Measurements from ENCODE around the gene MMP11. TPM values are rescaled to one million over a fixed set of nuclear protein-coding genes. Genes with fewer than 3 reads are reported as not detected.

MMP11 gene
- total RNA-seq, 2 experiments from 2014 or later, result 0.27 to 0.50 TPM

GRCh38 chr22:23801886-23802377 is 29.3 kb downstream of the MMP11 start:
- ChIA-PET CTCF (interaction anchor here (1.5 kb wide), 1 partner anchor 10 kb away, joined by 3 read pairs; no protein-coding TSS in a partner anchor), POLR2A (no interaction called here)
- Mint-ChIP-seq H3K4me3 (no peak overlapping the region), H3K27ac (no peak overlapping the region), H3K36me3 (ENCODE audit: low read depth) (peaks cover 45% of the 10 kb centered on the region), H3K4me1 (no peaks in the 10 kb centered on the region), H3K27me3 (no peaks in the 10 kb centered on the region), H3K9me3 (no peaks in the 10 kb centered on the region)
- no peak for DNase-seq

- peaks cover 1% of the 10 kb centered on the region for H3K4me1 Mint-ChIP-seq
- no peaks in the 10 kb centered on the region for H3K27me3 Mint-ChIP-seq
- H3K36me3 Mint-ChIP-seq (ENCODE audit: low read depth), result peaks cover 45% of the 10 kb centered on the region
- ChIA-PET POLR2A (no interaction called here), CTCF (interaction anchor here (1.2 to 1.5 kb wide), 2 partner anchors 11 to 31 kb away, joined by 3 read pairs; no protein-coding TSS in a partner anchor)
- H3K4me3 Mint-ChIP-seq, result no peak overlapping the region
- no peak for DNase-seq
- no peak overlapping the region for H3K27ac Mint-ChIP-seq
- no peaks in the 10 kb centered on the region for H3K9me3 Mint-ChIP-seq
Observed at GRCh38 chr22:23803001-23803819, 30.6 kb downstream of the MMP11 start.

GRCh38 chr22:23804781-23805291 is 32.2 kb downstream of the MMP11 start:
- CTCF ChIA-PET, result interaction anchor here (0.6 to 1.3 kb wide), 2 partner anchors 38 to 63 kb away, joined by 3 to 4 read pairs; no protein-coding TSS in a partner anchor
- Mint-ChIP-seq H3K27me3 (no peaks in the 10 kb centered on the region), H3K27ac (no peak overlapping the region), H3K9me3 (no peaks in the 10 kb centered on the region), H3K4me1 (peaks cover 1% of the 10 kb centered on the region), H3K4me3 (no peak overlapping the region), H3K36me3 (ENCODE audit: low read depth) (peaks cover 45% of the 10 kb centered on the region)
- POLR2A ChIA-PET, result no interaction called here
- DNase-seq, result no peak

- ChIA-PET POLR2A (no interaction called here), CTCF (no interaction called here)
- Mint-ChIP-seq H3K27me3 (no peaks in the 10 kb centered on the region), H3K9me3 (no peaks in the 10 kb centered on the region), H3K4me1 (peaks cover 1% of the 10 kb centered on the region), H3K27ac (no peak overlapping the region), H3K4me3 (no peak overlapping the region), H3K36me3 (ENCODE audit: low read depth) (peaks cover 36% of the 10 kb centered on the region)
- no peak for DNase-seq
Observed at GRCh38 chr22:23806837-23807236, 34.2 kb downstream of the MMP11 start.

- POLR2A ChIA-PET, result no interaction called here
Observed at GRCh38 chr22:23812378-23812777, 39.7 kb downstream of the MMP11 start.

GRCh38 chr22:23815541-23816155 is 43.0 kb downstream of the MMP11 start:
- Mint-ChIP-seq H3K4me1 (peaks cover 19% of the 10 kb centered on the region), H3K27ac (no peak overlapping the region), H3K9me3 (no peaks in the 10 kb centered on the region), H3K4me3 (no peak overlapping the region), H3K27me3 (no peaks in the 10 kb centered on the region), H3K36me3 (ENCODE audit: low read depth) (peaks cover 50% of the 10 kb centered on the region)
- ChIA-PET POLR2A (no interaction called here), CTCF (interaction anchor here (0.8 kb wide), 1 partner anchor 10 kb away, joined by 3 read pairs; no protein-coding TSS in a partner anchor)
- no peak for DNase-seq

More at GRCh38 chr22:23812378-23812777, 39.7 kb downstream of the MMP11 start:
- DNase-seq, result no peak
- H3K27ac Mint-ChIP-seq, result no peak overlapping the region
- peaks cover 28% of the 10 kb centered on the region for H3K36me3 Mint-ChIP-seq (ENCODE audit: low read depth)
- H3K9me3 Mint-ChIP-seq, result no peaks in the 10 kb centered on the region
- H3K4me3 Mint-ChIP-seq, result no peak overlapping the region
- peaks cover 5% of the 10 kb centered on the region for H3K4me1 Mint-ChIP-seq
- no peaks in the 10 kb centered on the region for H3K27me3 Mint-ChIP-seq
- CTCF ChIA-PET, result interaction anchor here (0.6 to 2.1 kb wide), 4 partner anchors 10 to 16 kb away, joined by 3 to 13 read pairs (median 4); no protein-coding TSS in a partner anchor

- DNase-seq, result no peak
- ChIA-PET POLR2A (no interaction called here), CTCF (no interaction called here)
- Mint-ChIP-seq H3K27me3 (no peaks in the 10 kb centered on the region), H3K4me1 (peaks cover 27% of the 10 kb centered on the region), H3K4me3 (no peak overlapping the region), H3K9me3 (no peaks in the 10 kb centered on the region), H3K27ac (no peak overlapping the region), H3K36me3 (ENCODE audit: low read depth) (peaks cover 53% of the 10 kb centered on the region)
Observed at GRCh38 chr22:23816156-23816976, 43.7 kb downstream of the MMP11 start.

- Mint-ChIP-seq H3K27me3 (no peaks in the 10 kb centered on the region), H3K9me3 (no peaks in the 10 kb centered on the region), H3K27ac (no peak overlapping the region), H3K4me3 (no peak overlapping the region), H3K36me3 (ENCODE audit: low read depth) (peaks cover 56% of the 10 kb centered on the region), H3K4me1 (peaks cover 29% of the 10 kb centered on the region)
- no peak for DNase-seq
- ChIA-PET POLR2A (no interaction called here), CTCF (no interaction called here)
Observed at GRCh38 chr22:23817146-23817545, 44.5 kb downstream of the MMP11 start.

- no peaks in the 10 kb centered on the region for H3K27me3 Mint-ChIP-seq
- DNase-seq, result no peak
- H3K9me3 Mint-ChIP-seq, result no peaks in the 10 kb centered on the region
- H3K4me1 Mint-ChIP-seq, result peaks cover 33% of the 10 kb centered on the region
- H3K36me3 Mint-ChIP-seq (ENCODE audit: low read depth), result peaks cover 59% of the 10 kb centered on the region
- H3K27ac Mint-ChIP-seq, result peak overlapping the region; percentile 31
- POLR2A ChIA-PET, result no interaction called here
- no peak overlapping the region for H3K4me3 Mint-ChIP-seq
- CTCF ChIA-PET, result interaction anchor here (1.4 kb wide), 1 partner anchor 13 kb away, joined by 3 read pairs; no protein-coding TSS in a partner anchor
Observed at GRCh38 chr22:23818541-23818940, 45.9 kb downstream of the MMP11 start.

- Mint-ChIP-seq H3K27me3 (no peaks in the 10 kb centered on the region), H3K4me1 (peaks cover 42% of the 10 kb centered on the region), H3K27ac (peak overlapping the region; percentile 91), H3K36me3 (ENCODE audit: low read depth) (peaks cover 67% of the 10 kb centered on the region), H3K9me3 (no peaks in the 10 kb centered on the region), H3K4me3 (peak overlapping the region; percentile 45)
- CTCF ChIA-PET, result interaction anchor here (0.7 to 3.6 kb wide), 4 partner anchors 9 to 50 kb away, joined by 3 to 13 read pairs (median 4); partner anchors contain the start of gene SLC2A11
- POLR2A ChIA-PET, result no interaction called here
- peak; percentile 40 for DNase-seq
Observed at GRCh38 chr22:23820748-23821211, 48.1 kb downstream of the MMP11 start.

GRCh38 chr22:23822101-23822671 is 49.5 kb downstream of the MMP11 start:
- Mint-ChIP-seq H3K36me3 (ENCODE audit: low read depth) (peaks cover 70% of the 10 kb centered on the region), H3K4me3 (no peak overlapping the region), H3K27ac (peak overlapping the region; percentile 81), H3K4me1 (peaks cover 50% of the 10 kb centered on the region), H3K9me3 (no peaks in the 10 kb centered on the region), H3K27me3 (no peaks in the 10 kb centered on the region)
- no peak for DNase-seq
- ChIA-PET POLR2A (no interaction called here), CTCF (interaction anchor here (0.9 to 3.6 kb wide), 2 partner anchors 10 to 659 kb away, joined by 3 to 13 read pairs; no protein-coding TSS in a partner anchor)

GRCh38 chr22:23823331-23823791 is 50.7 kb downstream of the MMP11 start:
- Mint-ChIP-seq H3K4me3 (no peak overlapping the region), H3K36me3 (ENCODE audit: low read depth) (peaks cover 68% of the 10 kb centered on the region), H3K4me1 (peaks cover 49% of the 10 kb centered on the region), H3K9me3 (no peaks in the 10 kb centered on the region), H3K27ac (peak overlapping the region; percentile 81), H3K27me3 (no peaks in the 10 kb centered on the region)
- CTCF ChIA-PET, result interaction anchor here (1.3 to 3.6 kb wide), 2 partner anchors 11 to 52 kb away, joined by 6 to 13 read pairs; no protein-coding TSS in a partner anchor
- DNase-seq, result no peak
- POLR2A ChIA-PET, result no interaction called here

Data from activated CD4-positive, alpha-beta T cell treated with anti-CD3 and anti-CD28 coated beads, Interleukin-2, amount 10 ng/mL, durations not matched to agents 7 days and 5 days (primary cell).